Skeletal muscle satellite cell (primary cell): ENCODE data around the gene MPRIP. TPM values are rescaled to one million over a fixed set of nuclear protein-coding genes. Genes with fewer than 3 reads are reported as not detected.

Source experiments
- H3K27me3 ChIP-seq: 2 replicates; pipeline ENCODE4 v1.7.0; 2013; ENCODE audit warnings: low read length; ENCODE audit not compliant: control insufficient read depth, insufficient read depth
- H3K36me3 ChIP-seq: 2 replicates; pipeline ENCODE4 v1.7.0; 2013; ENCODE audit warnings: mild to moderate bottlenecking, control low read depth, low read length; ENCODE audit not compliant: insufficient read depth
- H3K4me1 ChIP-seq: 2 replicates; pipeline ENCODE4 v1.7.0; 2013; ENCODE audit warnings: low read length; ENCODE audit not compliant: control insufficient read depth, insufficient read depth
- H3K4me2 ChIP-seq: 2 replicates; pipeline ENCODE4 v1.7.0; 2013; ENCODE audit warnings: mild to moderate bottlenecking, low read length
- H3K4me3 ChIP-seq: 2 replicates; pipeline ENCODE4 v1.7.0; 2013; ENCODE audit warnings: low read length
- H3K9ac ChIP-seq: 2 replicates; pipeline ENCODE4 v1.7.0; 2013; ENCODE audit warnings: mild to moderate bottlenecking, low read depth, low read length, moderate library complexity
- H3K9me3 ChIP-seq: replicated peaks from 2 replicates; pipeline ENCODE4 v1.7.0; 2013; ENCODE audit warnings: mild to moderate bottlenecking, control low read depth, low read length
- small RNA-seq: library from RNA; depleted of rRNA; stranded (forward); fragments of <200 nt; gene quantifications from one replicate; pipeline ENCODE3, GENCODE V24; 2012

Gene MPRIP

DNA sequence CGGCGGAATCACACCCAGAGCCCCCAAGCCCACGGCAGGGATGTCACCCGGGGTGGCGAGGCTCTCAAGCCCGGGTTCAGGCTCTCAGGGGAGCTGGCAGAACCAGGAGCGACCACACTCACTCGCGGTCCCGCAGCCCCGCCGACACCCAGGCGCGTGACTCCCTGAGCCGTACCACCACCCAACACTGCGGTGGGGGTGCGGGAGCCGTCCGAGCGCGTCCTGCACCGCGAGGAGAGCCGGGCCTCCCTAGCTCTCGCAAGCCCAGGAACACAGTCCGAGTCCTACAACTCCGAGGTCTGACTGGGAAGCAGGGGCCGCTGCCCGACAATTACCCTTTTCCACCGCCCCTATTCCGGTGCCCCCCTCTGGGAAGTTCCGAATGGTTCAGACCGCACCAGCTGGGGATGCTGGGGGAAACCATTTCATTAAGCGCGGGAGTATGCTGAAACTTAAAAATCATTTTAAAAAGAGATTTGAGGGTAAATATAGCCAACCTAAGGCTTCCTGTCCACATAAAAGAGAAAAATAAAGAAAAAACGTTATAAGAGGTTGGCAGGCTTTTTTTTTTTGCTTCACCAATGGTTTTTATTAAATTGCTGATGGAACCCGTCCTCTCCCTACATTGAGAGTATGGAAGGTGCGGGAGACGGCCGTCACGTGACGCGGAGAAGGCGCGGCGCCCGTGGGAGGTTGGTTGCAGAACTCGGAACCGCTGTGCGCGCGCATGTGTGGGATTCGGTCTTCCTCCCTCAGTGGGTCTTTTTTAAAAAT, 195.0 kb downstream of the MPRIP start, which contains the start of gene FLCN:
TSS of gene FLCN (minus strand) at position 143 of the 774 bp plus-strand sequence. CDS start 9,031 bp downstream, outside the sequence.
- Histone ChIP-seq H3K4me1 (peaks cover 17% of the 10 kb centered on the region), H3K4me2 (peak within 1 kb of the TSS; percentile 93), H3K9ac (peak within 1 kb of the TSS; percentile 99), H3K9me3 (no peaks in the 10 kb centered on the region), H3K4me3 (peak within 1 kb of the TSS; percentile 89), H3K36me3 (peaks cover 5% of the 10 kb centered on the region), H3K27me3 (no peaks in the 10 kb centered on the region)

DNA sequence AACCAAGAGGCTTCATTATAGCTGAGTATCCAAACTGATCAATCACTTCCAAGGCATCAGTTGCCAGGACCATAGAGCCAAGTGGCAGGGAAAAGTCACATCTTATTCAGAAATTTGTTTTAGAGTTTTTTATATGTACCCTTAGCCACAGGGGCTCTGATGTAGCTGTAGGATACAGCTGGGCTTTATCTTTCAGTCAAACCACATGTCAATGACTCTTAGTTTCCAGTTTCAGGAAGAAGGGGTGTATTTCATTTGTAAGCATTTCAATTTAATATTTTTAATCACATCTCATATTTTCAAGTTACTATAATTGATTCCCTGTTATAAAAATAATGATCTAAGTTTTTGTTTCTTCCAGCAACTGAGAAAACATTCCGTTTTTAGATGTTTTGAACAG, 197.6 kb downstream of the MPRIP start:
- peaks cover 16% of the 10 kb centered on the region for H3K4me1 ChIP-seq

DNA sequence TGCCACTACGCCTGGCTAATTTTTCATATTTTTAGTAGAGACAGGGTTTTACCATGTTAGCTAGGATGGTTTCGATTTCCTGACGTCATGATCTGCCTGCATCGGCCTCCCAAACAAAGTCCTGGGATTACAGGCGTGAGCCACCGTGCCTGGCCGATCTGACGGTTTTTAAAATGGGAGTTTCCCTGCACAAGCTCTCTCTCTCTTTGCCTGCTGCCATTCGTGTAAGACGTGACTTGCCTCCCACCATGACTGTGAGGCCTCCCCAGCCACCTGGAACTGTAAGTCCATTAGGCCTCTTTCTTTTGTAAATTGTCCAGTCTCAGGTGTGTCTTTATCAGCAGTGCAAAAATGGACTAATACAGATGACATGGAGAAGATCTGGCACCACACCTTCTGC, 199.4 kb downstream of the MPRIP start:
- Histone ChIP-seq H3K9me3 (no peaks in the 10 kb centered on the region), H3K27me3 (no peaks in the 10 kb centered on the region), H3K4me2 (no peak overlapping the region), H3K4me3 (no peak overlapping the region), H3K9ac (no peak overlapping the region), H3K4me1 (peaks cover 6% of the 10 kb centered on the region), H3K36me3 (peaks cover 12% of the 10 kb centered on the region)

More for the DNA sequence above, 197.6 kb downstream of the MPRIP start:
- Histone ChIP-seq H3K27me3 (no peaks in the 10 kb centered on the region), H3K9ac (no peak overlapping the region), H3K4me2 (no peak overlapping the region), H3K9me3 (no peaks in the 10 kb centered on the region), H3K36me3 (no peaks in the 10 kb centered on the region), H3K4me3 (no peak overlapping the region)

DNA sequence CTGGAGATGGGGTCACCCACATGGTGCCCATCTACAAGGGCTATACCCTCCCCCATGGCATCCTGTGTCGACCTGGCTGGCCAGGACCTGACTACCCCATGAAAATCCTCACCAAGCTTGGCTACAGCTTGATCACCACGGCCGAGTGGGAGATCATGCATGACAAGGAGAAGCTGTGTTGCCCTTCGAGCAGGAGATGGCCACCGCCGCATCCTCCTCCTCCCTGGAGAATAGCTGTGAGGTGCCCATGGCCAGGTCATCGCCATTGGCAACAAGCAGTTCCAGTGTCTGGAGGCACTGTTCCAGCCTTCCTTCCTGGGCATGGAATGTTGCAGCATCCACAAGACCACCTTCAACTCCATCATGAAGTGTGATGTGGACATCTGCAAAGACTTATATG, 200.0 kb downstream of the MPRIP start:
- H3K27me3 ChIP-seq: no peaks in the 10 kb centered on the region
- H3K4me2 ChIP-seq: no peak overlapping the region
- no peak overlapping the region for H3K9ac ChIP-seq
- H3K9me3 ChIP-seq: no peaks in the 10 kb centered on the region
- H3K4me1 ChIP-seq: peaks cover 6% of the 10 kb centered on the region
- H3K36me3 ChIP-seq: peaks cover 18% of the 10 kb centered on the region
- H3K4me3 ChIP-seq: no peak overlapping the region

Small RNA genes lying within 50 kb of the gene (small RNA-seq; reads per million reads assigned to genes)
- gene RNU6-767P: not detected
